ENCODE data around the gene KIF26B. TPM values are rescaled to one million over a fixed set of nuclear protein-coding genes. Genes with fewer than 3 reads are reported as not detected.

Gene KIF26B
- total and polyA plus RNA-seq, 2 of the 4 experiments (the other 2 are of a cell fraction) = 0.53 to 0.54 TPM

DNA sequence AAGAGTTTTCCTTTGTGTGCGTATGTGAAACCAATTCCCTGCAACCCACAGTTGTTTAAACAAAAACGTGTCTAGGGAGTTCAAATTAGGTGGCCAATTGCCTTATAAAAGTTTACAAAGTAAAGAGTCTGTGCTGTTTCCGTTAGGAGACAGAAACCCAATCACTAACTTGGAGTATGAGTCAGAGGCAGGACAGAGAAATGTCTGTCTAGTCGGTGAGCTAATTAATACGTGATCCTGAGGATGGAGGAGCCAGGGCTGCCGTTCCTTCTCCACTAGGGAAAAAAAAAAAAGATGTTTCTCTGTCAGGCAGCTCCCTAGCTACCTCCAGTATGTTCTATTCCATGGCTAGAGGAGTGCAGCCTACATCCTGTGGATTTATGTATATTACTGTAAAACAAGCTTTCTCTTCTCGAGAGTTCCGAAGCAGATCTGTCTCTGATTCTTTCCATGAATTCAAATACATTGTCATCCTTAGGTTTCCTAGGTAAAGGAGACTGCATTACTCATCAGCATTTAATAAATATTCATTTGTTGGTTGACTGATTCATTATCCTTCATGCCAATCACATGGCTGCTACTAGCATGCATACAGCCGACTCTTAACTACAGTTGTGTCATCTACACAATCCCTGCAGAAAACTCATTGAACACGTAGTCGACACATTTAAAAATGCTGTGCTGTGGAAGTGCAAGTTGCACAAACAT is 430.6 kb downstream of the KIF26B start:
- TF ChIP-seq CHD1 (IDR thresholded peaks at IDR 0.05; ENCODE audit: low read depth, low read length) (no peak), RAD21 (IDR thresholded peaks at IDR 0.05; ENCODE audit: low read length) (peak; percentile 25; the same call in 1 of the 2 replicates), MXI1 (IDR thresholded peaks at IDR 0.05; ENCODE audit: borderline replicate concordance, low read depth, low read length) (no peak), FOS (IDR thresholded peaks at IDR 0.05; ENCODE audit: low read depth, low read length) (peak; percentile 89), SMC3 (IDR thresholded peaks at IDR 0.05; ENCODE audit: low read depth, low read length) (peak; percentile 16; the same call in 1 of the 2 replicates), BHLHE40 (IDR thresholded peaks at IDR 0.05; ENCODE audit: low read depth, low read length) (peak; percentile 34; the same call in 1 of the 2 replicates)
- no peak overlapping the region for H3K27ac ChIP-seq (ENCODE audit: insufficient read depth, low read length)
- H3K9ac ChIP-seq (ENCODE audit: low read depth, low read length) = no peak overlapping the region; the same call in 1 of the 2 replicates

More for the DNA sequence above, 430.6 kb downstream of the KIF26B start:
- H2AK9ac ChIP-seq (replicated peaks; ENCODE audit: low read depth, low read length, poor library complexity) = no peak overlapping the region
- 20% methylated on average over 1 of the region's 11 CpGs; no CpG with 5 or more reads in 1 of the 2 experiments for WGBS, 2 experiments (ENCODE audit: extremely low coverage in 2 of 2, insufficient read length in 1 of 2)
- H2AFZ ChIP-seq (replicated peaks; ENCODE audit: low read length, poor library complexity) = no peak overlapping the region
- H3K4me1 ChIP-seq (ENCODE audit: control insufficient read depth, insufficient read depth, low read length) = peaks cover 5% of the 10 kb centered on the region
- peak overlapping the region; percentile 58 for H2BK5ac ChIP-seq (ENCODE audit: low read depth, low read length, poor library complexity, severe bottlenecking)
- no TSS peak for BruUV-seq (replicated peaks)
- H2BK20ac ChIP-seq (ENCODE audit: low read depth, low read length) = no peak overlapping the region
- H3K23ac ChIP-seq (ENCODE audit: low read depth, low read length) = no peak overlapping the region
- peak; percentile 89 for ATAC-seq (ENCODE audit: low read depth)
- ChIA-PET POLR2A (ENCODE audit: unreplicated experiment) (interaction anchor here (0.6 kb wide), 1 partner anchor 131 kb away, joined by 3 read pairs; no protein-coding TSS in a partner anchor), CTCF (interaction anchor here (0.6 to 1.0 kb wide), 3 partner anchors 19 to 853 kb away, joined by 3 read pairs; no protein-coding TSS in a partner anchor)
- no peaks in the 10 kb centered on the region for H3K9me1 ChIP-seq (ENCODE audit: insufficient read depth, low read length)
- 0 out of 3 replicates have a peak overlapping the region, but pooled peaks have one; percentile 8 for H2BK15ac ChIP-seq (ENCODE audit: low read depth, low read length)
- 0 out of 2 replicates have a peak, but pooled peaks cover 1% of the 10 kb centered on the region for H3K36me3 ChIP-seq (ENCODE audit: control insufficient read depth, insufficient read depth, low read length)
- H3K4me2 ChIP-seq (ENCODE audit: low read depth, low read length) = peak overlapping the region; percentile 74
- H3K4ac ChIP-seq (ENCODE audit: low read depth, low read length) = peak overlapping the region; percentile 40; the same call in 1 of the 2 replicates
- no peak overlapping the region for H3K56ac ChIP-seq (ENCODE audit: extremely low read depth, insufficient read depth, low read length)
- in situ Hi-C loops (cut with MboI; ENCODE audit: low sequenced_read_pairs) = no loop called here
- no peak overlapping the region for H4K91ac ChIP-seq (ENCODE audit: insufficient read depth, low read depth, low read length)
- dilution Hi-C loops (cut with HindIII; ENCODE audit: low sequenced_read_pairs, unreplicated experiment) = no loop called here
- no peaks in the 10 kb centered on the region for H4K20me1 ChIP-seq (ENCODE audit: insufficient read depth, low read length)
- peaks cover 6% of the 10 kb centered on the region for H3K27me3 ChIP-seq (ENCODE audit: control insufficient read depth, insufficient read depth, low read length)
- 0 out of 4 replicates have a peak overlapping the region, but pooled peaks of 1 of the 2 experiments have one; percentile 20 for H4K8ac ChIP-seq (ENCODE audit: low read depth in 2 of 2, low read length in 2 of 2)
- H3K4me3 ChIP-seq (ENCODE audit: insufficient read depth, low read depth, low read length) = peak overlapping the region; percentile 18; the same call in 1 of the 2 replicates
- H3K9me3 ChIP-seq (ENCODE audit: control insufficient read depth, insufficient read depth, low read length) = no peaks in the 10 kb centered on the region
- no peak overlapping the region for H2AK5ac ChIP-seq (ENCODE audit: low read depth, low read length)
- intact Hi-C loops (cut with micrococcal nuclease) = no loop called here
- H2BK120ac ChIP-seq (ENCODE audit: low read depth, low read length) = 0 out of 2 replicates have a peak overlapping the region, but pooled peaks have one; percentile 4
- H3K14ac ChIP-seq (replicated peaks; ENCODE audit: low read depth, low read length) = 0 out of 2 replicates have a peak overlapping the region, but pooled peaks have one; percentile 10
- no peak overlapping the region; the same call in 1 of the 2 replicates for H4K5ac ChIP-seq (ENCODE audit: low read depth, low read length)
- no peaks in the 10 kb centered on the region for H3K79me1 ChIP-seq (ENCODE audit: low read depth in 1 of 2, low read length in 2 of 2)
- peak; percentile 84 for DNase-seq
- peak overlapping the region; percentile 87; the same call in 1 of the 2 replicates for H3K18ac ChIP-seq (ENCODE audit: low read depth, low read length)

All from IMR-90 (cell line).